ENCODE data around the gene ZBTB16.

The ZBTB16 gene

DNA sequence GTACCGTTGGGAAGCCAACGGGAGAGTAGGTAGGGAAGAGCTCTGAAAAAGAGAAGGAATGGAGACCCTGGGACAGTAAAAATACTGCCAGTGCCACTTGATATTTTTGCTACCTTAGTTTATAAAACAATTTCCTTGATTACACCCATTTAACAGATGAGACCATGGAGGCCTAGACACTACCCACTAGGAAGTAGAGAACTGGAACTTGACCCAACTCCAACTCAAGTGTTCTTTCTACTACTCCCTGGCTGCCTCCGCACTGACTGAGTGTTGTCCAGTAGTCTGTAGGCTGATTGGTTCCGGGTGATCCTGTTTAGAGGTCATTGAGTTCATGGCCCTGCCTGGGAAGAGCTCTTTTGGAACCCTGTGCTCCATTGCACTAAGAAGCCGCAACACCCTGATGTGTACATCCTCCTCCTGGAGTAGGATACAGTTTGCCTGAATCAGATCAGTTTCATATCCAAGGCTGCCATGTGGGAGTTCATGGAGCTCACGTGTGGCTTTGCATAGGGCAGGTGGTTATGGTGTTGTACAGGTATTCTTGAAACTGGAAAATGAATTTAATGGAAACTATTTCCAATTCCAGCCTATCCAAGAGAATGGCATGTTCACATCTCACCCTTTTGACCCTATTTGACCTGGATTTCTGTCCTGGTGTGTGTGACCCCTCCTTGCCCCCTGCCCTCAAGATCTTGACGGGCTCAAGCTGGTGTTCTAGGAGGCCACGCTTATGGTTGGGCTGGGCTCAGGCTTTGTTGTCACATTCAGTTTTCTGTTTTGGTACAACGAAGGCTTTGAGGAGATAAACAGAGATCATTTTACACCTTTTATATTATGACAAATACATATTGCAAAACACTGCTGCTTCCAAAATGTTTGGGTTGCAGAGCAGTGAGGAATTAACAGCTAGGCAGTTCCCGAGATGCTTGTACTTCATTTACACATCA, 134.5 kb downstream of the ZBTB16 start:
- no peak for DNase-seq

DNA sequence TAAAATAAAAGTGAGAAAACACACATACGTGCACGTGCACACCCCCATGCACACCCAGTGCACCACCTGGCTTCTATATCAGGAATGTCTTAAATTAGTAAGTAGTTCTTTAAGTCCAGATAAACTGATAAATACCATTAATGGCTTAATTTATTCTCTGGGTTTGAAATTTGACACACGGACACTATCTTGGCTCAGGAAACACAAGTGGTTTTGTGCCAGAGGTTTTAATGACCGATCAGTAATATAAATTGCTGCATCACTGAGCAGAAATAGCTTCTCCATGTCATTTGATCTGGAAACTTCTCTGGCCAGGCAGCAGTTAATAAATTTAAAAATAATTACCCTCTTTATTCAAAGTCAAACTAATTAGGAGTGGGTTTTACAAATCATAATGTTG, 135.2 kb downstream of the ZBTB16 start:
- DNase-seq: no peak

DNA sequence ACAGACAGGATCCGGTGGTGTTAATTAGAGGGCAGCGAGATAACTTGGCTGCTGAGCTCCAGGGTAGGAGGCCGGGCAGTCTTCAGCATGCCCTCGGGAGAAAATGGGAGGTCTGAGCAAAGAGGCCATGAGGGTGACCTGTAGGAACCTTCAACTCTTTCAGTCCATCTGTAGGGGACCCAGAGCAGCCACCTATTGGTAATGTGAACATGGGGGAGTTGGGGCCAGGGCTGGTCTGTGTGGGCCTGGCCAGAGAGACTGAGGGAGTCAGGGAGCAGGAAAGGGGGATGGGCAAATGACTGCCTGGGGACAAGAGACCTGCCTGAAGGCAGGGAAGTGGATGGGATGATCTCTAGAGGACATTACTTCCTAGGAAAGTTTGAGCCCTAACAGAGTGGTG, 135.6 kb downstream of the ZBTB16 start:
- DNase-seq: no peak

DNA sequence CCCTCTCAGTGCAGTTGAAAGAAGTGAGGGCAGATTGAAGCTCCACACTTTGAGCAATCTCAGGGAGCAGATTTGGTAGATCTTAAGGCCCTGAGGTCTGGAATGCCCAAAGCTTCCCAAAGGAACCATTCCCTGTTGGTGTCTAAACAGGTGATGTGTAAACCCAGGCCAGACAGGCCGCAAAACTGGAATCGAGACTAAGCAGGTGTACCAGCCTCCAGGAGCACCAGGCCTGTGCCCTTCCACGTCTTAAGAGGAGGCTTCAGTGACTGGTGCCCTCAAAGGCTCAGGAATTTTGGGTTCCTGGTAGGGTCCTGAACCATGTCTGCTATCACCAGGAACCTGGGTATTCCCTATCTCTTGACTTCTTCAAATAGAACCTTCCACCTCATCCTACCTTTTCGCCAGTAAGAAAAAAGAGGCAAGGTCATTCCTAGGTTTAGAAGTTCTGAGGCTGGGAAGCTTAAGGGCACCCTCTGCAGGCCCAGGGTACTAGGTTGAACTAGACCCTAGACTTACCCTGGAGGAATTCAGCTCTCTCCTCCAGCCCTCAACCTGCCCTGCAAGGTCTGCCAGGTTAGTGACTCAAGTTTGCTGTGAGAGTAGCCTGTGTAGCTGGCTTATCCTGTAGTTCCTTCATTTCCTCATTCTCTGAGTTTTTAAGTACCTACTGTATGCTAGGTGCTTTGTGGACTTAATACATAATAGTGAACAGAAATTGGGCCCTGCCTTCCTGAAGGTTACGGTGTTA, 136.6 kb downstream of the ZBTB16 start:
- no peak for DNase-seq

DNA sequence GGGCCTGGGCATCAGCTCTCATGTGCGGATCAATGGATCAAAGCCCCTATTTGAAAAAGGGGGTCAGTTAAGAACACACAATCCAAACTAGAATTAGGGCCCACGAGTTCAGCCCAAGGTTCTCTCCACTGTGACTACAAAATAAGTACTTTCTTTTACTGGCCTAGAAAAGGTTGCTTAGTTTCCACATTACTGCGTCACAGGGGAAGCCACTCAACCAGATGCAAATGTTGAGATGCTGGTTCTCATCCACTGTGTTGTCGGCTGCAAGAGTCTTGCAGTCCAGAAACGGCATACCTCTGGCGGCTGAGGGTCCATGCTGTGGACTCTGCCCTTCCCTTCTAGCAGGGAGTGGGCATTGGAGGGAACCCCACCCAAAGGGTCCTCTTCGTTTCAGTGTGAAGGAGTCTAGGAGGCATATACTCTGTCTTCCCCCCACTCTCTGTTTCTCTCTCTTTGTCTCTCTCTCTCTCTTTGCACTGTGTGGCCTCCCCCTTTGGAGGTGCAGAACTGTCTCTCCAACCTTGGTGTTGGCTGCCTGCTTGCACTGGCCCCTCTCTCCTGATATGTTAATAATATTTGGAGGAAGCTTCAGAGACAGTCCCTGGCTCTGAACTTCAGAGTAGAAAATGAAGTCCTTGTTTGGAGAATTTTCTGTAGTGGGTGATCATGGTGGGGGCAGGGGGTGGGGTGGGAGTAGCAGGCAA, 137.6 kb downstream of the ZBTB16 start:
- no peak for DNase-seq

DNA sequence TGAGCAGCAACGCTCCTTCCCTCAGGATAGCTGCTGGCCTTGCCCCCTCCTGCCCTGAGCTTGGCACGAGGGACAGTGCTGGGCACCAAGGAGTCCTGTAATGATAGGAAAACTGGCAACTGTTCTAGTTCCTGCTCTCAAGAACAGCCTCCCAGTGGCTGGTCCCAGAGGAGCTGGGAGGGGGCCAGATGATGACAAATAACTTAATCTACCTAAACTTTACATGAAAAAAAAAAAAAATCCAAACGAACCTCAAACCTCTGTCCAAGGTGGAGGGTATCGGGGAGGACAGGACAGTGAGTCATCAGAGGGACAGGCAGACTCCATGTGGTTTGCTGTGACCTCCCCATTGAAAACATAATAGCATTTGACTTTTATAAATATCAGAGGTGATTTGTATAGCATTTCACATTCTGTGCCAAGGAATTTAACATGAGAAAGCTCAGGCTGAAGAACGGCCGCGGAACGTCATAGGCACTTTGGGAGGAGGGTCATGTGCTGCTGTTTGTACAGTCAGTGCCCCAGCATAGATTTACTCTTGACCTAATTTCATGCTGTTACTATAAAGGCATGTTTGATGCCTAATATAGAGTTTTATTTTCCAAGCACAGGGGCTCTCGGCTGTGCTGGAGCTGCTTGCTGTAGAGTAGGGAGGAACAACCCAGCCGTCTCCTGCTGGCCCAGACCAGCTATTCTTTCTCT, 138.4 kb downstream of the ZBTB16 start:
- no peak for DNase-seq

DNA sequence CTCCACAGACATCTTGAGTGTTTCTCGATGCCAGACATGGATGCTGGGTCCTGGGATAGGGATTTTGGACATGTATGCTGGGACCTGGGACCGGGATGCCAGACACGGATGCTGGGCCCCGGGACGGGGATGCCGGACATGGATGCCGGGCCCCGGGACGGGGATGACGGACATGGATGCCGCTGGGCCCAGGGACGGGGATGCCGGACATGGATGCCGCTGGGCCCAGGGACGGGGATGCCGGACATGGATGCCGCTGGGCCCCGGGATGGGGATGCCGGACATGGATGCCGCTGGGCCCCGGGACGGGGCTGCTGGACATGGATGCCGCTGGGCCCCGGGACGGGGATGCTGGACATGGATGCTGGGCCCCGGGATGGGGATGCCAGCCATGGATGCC, 139.5 kb downstream of the ZBTB16 start:
- DNase-seq: no peak

DNA sequence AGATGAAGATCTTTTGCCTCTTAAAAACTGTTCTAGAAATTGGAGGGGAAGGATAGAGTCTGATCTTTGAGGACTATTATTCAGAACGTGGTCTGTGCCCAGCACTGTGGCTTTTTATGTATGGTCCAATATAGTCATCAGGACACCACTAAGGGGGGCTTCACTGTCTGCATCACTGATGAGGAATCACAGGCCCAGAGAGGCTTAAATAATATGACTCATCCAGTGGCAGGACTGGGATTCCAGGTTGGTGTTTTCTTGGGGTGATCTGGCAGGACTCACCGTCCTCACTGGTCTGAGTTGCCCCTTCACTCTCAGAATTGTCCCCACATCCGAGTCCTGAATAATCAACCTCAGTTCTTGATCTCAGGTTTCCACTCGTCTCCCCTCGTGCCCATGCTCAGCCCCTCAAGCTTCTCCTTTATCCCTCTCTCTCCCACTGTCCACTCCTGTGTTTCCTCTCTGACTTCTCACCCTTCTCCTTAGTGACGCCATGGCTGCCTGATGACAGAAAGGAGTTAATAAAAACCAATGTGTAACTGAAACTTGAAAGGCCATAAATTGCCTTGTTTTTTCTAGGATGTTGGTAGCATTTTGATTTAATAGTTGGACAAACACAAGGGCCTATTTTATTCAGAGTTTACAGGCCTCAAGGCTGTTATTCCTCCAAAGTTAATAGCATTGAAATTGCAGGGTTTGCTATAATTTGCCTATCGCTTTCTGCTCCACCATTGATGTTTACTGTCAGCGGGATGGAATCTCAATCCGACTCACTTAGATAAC, 141.0 kb downstream of the ZBTB16 start:
- no peak for DNase-seq

DNA sequence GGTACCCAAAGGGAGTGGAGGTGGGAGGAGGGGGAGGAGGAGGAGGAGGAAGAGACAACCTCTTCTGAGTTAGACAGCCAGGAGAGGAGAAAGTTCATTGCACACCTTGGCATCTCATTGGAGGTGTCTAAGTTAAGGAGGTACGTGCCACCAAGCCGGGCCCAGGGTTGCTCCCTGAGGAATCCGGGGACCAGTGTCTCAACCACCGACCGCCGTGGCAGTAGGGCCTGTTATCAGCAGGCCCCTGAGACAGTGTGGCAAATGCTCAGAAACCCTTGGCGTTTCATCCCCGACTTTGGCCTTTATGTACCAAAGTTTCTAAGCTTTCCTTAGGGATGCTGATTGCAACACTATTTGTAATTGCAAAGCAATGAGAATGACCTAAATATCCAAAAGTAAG, 141.7 kb downstream of the ZBTB16 start:
- no peak for DNase-seq

DNA sequence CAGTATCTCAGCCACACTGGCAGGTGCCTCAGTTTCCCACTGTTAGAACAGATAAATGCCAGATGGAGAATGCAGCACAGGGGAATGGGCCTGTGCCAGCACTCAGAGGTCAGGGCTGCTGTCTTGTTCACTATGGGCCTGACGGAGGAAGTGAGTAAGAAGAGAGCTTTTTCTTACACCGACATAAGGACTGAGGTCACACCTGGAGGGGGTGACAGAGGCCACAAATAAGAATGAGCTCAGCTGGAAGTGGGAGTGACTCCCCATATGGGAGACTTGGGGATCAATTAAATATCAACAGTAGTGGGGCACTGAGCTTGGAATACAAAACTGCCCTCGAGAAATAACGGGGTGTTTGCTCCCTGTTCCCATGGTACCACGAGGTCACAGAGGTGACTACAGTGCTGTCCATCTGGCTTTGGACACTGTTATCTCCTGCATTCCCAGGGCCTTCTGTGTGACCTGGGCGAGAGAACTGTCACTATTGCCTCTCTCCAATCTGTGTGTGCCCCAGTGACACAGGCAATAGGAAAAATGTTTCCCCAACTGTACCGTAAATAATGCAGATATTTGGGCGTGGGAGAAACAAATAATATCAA, 142.6 kb downstream of the ZBTB16 start:
- no peak for DNase-seq

DNA sequence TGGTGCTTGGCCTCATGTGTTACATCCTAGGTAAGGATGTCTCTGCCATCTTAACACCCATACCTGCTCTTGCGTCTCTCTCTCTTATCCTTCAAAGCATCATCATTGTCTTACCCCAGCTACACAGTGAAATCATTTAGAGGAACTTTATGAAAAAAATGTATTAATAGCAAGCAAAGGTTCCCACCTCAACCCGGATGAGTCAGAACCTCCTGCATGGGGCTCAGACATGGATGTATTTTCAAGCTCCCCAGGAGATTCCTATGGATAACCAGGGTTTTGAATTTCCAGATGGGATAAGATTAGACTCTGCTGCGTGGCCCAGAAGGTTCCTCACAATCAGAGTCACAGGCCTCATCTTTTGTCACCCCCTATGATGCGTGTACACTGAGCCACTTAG, 147.6 kb downstream of the ZBTB16 start:
- DNase-seq: no peak

DNA sequence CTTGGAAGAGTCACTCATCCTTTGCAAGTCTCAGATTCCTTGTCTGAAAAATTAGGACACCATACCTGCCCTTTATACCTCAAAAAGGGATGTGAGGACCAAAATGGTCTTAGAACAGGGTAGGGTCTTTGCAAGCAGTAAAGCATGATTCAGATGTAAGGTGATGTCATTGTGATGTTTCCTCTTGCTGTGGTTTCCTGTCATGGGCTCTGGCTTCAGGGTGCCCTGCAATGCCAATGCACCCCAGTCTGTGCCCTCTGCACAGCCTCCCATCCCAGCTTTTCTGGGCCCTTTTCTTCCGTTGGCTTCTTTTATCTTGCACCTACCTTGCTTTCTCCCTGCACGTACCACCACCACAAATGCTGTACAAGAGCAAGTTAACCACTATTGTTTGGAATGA, 148.9 kb downstream of the ZBTB16 start:
- no peak for DNase-seq

DNA sequence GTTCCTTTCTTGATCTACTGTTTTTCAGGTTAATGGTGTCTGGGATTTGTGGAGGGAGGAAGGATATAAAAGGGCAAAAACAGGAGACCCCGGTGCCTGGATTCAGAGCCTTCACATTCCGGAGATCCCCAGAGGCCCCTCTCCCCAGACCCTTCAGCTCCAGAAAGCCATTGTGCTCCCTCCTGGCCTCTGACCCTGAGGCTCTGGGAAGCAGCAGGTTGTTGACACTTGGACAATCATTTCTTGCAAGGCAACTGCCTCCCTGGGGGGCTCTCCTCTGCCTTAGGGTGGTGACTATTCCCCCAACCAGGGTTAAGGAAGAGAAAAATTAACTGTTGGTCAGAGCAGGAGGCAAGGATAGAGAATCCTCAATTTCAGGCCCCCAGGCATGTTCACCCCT, 149.8 kb downstream of the ZBTB16 start:
- no peak for DNase-seq

DNA sequence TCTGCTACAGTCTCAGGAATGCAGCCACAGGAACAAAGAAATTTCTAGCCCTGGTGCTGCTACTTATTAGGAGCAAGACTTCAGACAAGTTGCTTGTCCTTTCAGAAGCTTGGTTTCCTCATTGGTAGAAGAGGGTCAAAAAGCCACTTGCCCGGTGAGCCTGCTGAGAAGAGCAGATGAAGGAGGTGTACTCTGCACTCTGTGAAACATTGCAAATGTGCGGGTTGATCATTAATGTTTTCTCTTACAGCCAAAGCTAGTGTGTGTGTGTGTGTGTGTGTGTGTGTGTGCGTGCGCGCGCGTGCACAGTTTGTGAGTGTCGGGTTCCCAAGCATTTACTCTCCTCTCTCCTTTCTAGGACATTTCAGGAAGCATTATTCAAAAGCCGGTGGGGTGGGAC, 150.4 kb downstream of the ZBTB16 start:
- DNase-seq: no peak

DNA sequence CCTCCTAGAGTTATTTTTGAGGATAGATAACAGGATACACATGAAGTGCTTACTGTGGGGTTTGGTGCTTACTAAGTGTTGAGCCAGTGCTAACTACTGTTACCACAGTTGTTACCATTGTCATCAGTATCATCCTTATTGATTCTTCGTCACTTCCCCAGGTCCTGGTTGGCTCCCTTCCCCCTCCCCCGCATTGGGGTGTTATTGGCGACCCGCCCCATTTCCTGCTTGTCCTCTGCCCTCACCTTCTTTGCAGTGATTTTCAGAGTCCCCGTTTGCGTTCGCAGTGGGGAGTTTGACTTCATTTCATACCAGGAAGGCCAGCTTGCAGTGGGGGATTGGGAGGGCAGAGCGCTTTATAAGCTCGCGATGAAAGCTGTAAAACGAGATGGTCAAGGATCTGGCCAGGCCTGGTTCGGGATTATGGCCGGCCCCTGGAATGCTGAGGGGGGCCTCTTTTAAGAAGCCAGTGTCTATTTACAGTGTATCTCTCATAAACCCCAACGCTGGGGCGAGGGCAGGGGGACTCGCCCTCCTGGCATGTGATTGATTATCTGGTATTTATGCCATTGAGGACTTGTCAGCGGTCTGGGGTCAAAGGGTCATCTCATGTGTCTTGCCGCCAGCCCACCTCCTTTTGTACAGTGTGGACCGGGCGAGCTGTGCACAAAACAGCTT, 152.1 kb downstream of the ZBTB16 start:
- DNase-seq: no peak

DNA sequence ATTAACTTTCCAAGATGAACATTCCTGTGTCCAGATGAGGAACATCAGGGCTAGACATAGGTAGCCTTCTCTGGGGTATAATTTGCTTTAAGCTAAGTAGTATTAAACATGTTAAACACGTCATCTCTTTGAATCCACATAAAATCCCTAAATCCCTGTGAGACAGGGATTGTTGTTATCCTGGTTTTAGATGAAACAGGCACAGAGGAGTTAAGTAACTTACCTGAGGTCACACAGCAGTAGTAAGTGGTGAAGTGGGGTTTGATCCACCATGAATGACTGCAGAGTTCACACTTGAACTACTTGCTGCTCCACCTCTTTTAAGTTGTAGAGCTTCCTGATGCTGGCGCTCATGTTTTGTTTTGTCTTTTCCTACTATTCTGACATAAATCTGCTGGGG, 154.1 kb downstream of the ZBTB16 start:
- no peak for DNase-seq

DNA sequence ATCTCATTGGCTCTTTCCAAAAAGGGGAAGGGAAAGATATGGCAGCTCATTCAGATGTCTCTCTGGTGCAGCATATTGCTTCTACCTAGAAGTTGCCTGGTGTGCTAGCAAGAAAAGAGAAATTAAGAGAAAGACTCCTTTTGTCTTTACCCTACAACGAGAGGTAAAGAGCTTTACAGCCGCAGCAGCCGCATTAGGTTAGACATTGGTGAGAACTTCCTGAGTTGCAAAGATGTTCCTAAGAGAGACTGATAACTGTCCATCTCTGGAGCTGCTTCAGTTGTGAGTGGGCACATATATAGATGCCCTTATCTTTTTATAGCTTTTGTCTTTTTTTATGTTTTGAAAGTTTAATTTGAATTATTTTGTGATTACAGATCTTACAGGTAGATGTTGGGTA, 155.9 kb downstream of the ZBTB16 start:
- no peak for DNase-seq

DNA sequence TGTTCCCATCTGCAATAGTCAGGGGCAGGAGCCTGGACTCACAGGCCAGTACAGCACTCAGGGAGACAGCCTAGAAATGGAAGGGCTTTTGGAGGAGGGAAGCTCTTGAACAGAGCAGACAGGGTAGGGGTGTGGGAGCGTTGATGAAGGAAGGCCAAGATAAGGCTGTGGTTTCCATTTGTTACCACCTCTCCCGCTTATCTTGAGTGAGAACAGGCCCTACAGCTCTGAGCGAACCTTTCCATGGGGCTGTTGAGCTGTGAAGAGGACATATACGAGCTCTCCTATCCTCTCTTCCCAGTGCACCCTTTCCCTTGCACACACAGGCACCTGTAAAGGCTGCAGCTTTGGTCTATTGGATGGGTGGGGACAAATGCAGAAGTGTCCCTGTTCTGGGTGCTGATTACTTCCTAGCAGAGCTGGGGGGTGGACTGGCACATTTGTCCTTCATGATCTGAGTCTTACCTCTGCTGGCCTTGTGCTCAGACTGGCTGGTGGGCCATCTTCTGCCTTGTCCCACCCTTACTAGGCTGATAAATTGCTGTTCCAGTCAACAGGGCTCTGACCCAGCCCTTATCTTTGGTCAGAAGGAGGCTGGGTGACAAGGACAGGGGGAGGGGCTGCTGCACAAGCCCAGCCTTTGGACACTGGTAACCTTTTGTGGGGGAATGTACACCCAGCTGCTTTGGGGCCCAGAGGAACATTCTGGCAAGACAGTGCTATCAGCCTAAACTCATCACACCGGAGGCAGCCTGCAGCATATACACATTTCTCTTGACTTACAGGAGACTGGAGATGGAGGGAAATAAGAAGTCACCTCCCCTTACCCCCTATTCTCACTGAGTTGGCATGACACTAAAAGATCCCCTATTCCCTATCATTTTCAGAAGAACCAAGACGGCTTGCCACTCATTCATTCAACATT, 156.6 kb downstream of the ZBTB16 start:
- no peak for DNase-seq

DNA sequence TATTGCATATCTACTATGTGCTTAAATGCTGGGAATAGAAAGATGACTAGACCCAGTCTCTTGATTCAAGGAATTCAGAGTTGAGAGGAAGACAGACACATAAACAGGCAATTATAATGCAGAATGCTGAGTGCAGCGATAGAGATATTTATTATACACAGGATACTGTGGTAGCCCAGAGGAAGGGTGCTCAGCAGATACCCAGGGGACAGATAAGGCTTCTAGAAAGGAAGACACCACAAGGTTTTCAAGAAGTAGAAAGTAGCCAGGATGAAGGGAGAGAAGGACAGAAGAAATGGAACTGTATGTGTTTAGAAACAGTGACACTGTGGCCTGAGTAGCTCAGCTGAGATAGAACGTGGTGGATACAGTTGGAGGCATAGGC, 157.3 kb downstream of the ZBTB16 start:
- no peak for DNase-seq

DNA sequence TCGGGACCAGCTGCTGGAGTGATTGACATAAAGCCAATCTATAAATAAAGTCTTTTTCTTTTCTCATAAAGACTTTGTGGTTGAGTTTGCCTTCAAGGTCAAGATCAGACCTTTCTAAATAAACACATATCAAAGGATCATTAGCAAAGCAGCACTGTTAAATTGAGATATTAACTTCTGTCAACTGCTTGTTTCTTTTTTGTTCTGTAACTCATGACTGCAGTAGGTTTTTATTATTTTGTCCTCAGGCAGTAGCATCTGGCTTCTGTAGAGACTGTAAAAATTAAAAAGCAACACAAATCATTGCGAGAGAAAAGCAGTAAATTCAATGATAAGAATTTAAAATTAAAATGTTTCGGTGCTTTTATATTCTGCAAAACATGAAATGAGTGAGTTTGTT, 159.0 kb downstream of the ZBTB16 start:
- DNase-seq: no peak

Measured in effector CD8-positive, alpha-beta T cell (primary cell).